Measurements from ENCODE around the gene GSTT2. TPM values are rescaled to one million over a fixed set of nuclear protein-coding genes. Genes with fewer than 3 reads are reported as not detected.
A peak's percentile ranks its signal among the peaks of the same experiment; 100 is the strongest.
"Not testable (repeated sequence)": the region's sequence is repeated elsewhere in the genome, so short reads cannot be mapped to it uniquely, and the experiment has no call there.

The GSTT2 gene
- total and polyA plus RNA-seq, 2 experiments from 2014 or later = 0.44 TPM; not detected in 1

- ATAC-seq; H3K9me3 Mint-ChIP-seq; H2AFZ ChIP-seq; H3K4me1 ChIP-seq (ENCODE audit: insufficient read depth); H3K36me3 ChIP-seq (ENCODE audit: insufficient read depth); H3K27ac Mint-ChIP-seq; H4K20me1 ChIP-seq (replicated peaks; ENCODE audit: insufficient read depth); H3K9me2 ChIP-seq (ENCODE audit: insufficient read depth); H3K36me3 Mint-ChIP-seq (ENCODE audit: low read depth); H3K4me2 ChIP-seq; H3F3A ChIP-seq (replicated peaks; ENCODE audit: low read depth); DNase-seq (ENCODE audit: low spot score); H3K4me3 Mint-ChIP-seq; H3K79me2 ChIP-seq (replicated peaks; ENCODE audit: insufficient read depth); H3K27me3 ChIP-seq (ENCODE audit: insufficient read depth); H3K27me3 Mint-ChIP-seq (ENCODE audit: insufficient read depth, low read depth, poor library complexity); H3K4me3 ChIP-seq; H3K27ac ChIP-seq (ENCODE audit: low read depth): not testable (repeated sequence)
- peaks cover 30% of the 10 kb centered on the region for H3K4me1 Mint-ChIP-seq
- 0 out of 4 replicates have a peak, but pooled peaks of 1 of the 2 experiments have one; percentile 11 for TF ChIP-seq CTCF (conservative IDR thresholded peaks at IDR 0.05; ENCODE audit: low read depth in 2 of 2)
These were observed 27.0 kb upstream of the GSTT2 start for GRCh38 chr22:23952794-23953405.

DNA sequence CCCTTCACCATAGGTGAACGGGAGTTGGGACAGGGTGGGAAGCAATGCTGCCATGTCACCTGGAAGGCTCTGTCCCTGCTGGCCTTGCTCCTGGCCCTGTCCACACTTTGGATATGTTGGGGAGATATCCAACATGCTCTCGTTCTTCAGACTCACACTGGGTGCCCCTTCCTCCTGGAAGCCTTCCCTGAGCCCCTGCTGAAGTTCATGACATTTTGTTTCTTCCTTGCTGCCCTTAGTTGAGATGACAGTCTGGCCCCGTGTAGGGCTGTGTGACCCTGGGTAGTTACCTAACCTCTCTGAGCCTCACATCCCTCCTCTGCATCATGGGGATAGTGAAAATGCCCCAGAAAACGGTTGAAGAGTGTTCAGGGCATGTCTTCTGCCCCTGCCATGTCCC is 26.4 kb upstream of the GSTT2 start:
- H3K4me3 Mint-ChIP-seq; H3K4me1 ChIP-seq (ENCODE audit: insufficient read depth); ATAC-seq; DNase-seq (ENCODE audit: low spot score); H3K9me2 ChIP-seq (ENCODE audit: insufficient read depth); H3K27me3 Mint-ChIP-seq (ENCODE audit: insufficient read depth, low read depth, poor library complexity); H3K27ac ChIP-seq (ENCODE audit: low read depth); H3K4me2 ChIP-seq; H3K79me2 ChIP-seq (replicated peaks; ENCODE audit: insufficient read depth); H3F3A ChIP-seq (replicated peaks; ENCODE audit: low read depth); H3K36me3 Mint-ChIP-seq (ENCODE audit: low read depth); H3K27ac Mint-ChIP-seq; H3K9me3 Mint-ChIP-seq; H4K20me1 ChIP-seq (replicated peaks; ENCODE audit: insufficient read depth); H3K4me3 ChIP-seq; H3K36me3 ChIP-seq (ENCODE audit: insufficient read depth); H3K27me3 ChIP-seq (ENCODE audit: insufficient read depth); H2AFZ ChIP-seq: not testable (repeated sequence)
- peaks cover 30% of the 10 kb centered on the region for H3K4me1 Mint-ChIP-seq

DNA sequence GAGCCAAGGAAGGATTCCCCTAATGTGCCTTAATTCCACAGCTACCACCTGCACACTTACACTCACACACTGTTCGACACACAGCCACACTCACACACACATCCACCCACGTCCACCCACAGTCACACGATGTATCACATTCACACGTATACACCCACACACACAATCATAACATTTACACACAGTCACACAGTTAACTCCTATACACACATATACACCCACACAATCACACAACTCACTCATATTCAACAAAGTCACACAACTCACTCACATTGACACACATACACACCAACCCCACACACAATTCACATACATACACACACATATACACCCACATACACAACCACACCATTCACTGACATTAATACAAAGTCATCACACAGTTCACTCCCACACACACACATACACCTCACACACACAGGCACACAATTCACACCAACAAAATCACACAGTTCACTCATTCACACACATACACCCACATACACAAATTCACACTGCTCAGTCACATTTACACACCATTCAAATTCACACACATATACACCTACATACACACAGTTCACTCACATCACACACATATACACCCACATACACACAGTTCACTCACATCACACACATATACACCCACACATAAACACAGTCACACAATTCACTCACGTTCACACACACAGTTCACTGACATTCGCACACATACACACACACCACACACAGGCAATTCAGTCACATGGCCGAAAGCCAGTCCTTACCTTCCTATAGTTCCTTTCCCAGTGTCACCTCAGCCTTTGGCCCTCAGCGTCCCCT is 25.5 kb upstream of the GSTT2 start:
- DNase-seq (ENCODE audit: low spot score); ATAC-seq; H3K27me3 Mint-ChIP-seq (ENCODE audit: insufficient read depth, low read depth, poor library complexity); H3K36me3 ChIP-seq (ENCODE audit: insufficient read depth); H4K20me1 ChIP-seq (replicated peaks; ENCODE audit: insufficient read depth); H3K79me2 ChIP-seq (replicated peaks; ENCODE audit: insufficient read depth); H2AFZ ChIP-seq; H3K4me1 ChIP-seq (ENCODE audit: insufficient read depth); H3K27ac ChIP-seq (ENCODE audit: low read depth); H3K9me3 Mint-ChIP-seq; H3K4me3 ChIP-seq; H3F3A ChIP-seq (replicated peaks; ENCODE audit: low read depth); H3K27me3 ChIP-seq (ENCODE audit: insufficient read depth); H3K36me3 Mint-ChIP-seq (ENCODE audit: low read depth); H3K9me2 ChIP-seq (ENCODE audit: insufficient read depth): not testable (repeated sequence)
- peaks cover 30% of the 10 kb centered on the region for H3K4me1 Mint-ChIP-seq
- peak overlapping the region; percentile 23 for H3K27ac Mint-ChIP-seq
- H3K4me3 Mint-ChIP-seq = peak overlapping the region; percentile 0; the same call in 1 of the 3 replicates
- peak overlapping the region; percentile 73; the same call in 1 of the 2 replicates for H3K4me2 ChIP-seq

- H3K27me3 ChIP-seq (ENCODE audit: insufficient read depth); H3K4me3 ChIP-seq; H3K9me2 ChIP-seq (ENCODE audit: insufficient read depth); H3K27me3 Mint-ChIP-seq (ENCODE audit: insufficient read depth, low read depth, poor library complexity); H3K27ac ChIP-seq (ENCODE audit: low read depth); H3F3A ChIP-seq (replicated peaks; ENCODE audit: low read depth); H3K36me3 Mint-ChIP-seq (ENCODE audit: low read depth); H3K79me2 ChIP-seq (replicated peaks; ENCODE audit: insufficient read depth); H3K9me3 Mint-ChIP-seq; H4K20me1 ChIP-seq (replicated peaks; ENCODE audit: insufficient read depth); H3K4me1 ChIP-seq (ENCODE audit: insufficient read depth); H3K36me3 ChIP-seq (ENCODE audit: insufficient read depth); H2AFZ ChIP-seq: not testable (repeated sequence)
- Mint-ChIP-seq H3K27ac (peak overlapping the region; percentile 23), H3K4me1 (peaks cover 30% of the 10 kb centered on the region), H3K4me3 (peak overlapping the region; percentile 0; the same call in 1 of the 3 replicates)
- DNase-seq (ENCODE audit: low spot score) = peak; percentile 29
- peak; percentile 41 for ATAC-seq
- peak overlapping the region; percentile 73; the same call in 1 of the 2 replicates for H3K4me2 ChIP-seq
These were observed 25.0 kb upstream of the GSTT2 start for GRCh38 chr22:23954991-23955305.

- Histone ChIP-seq H3K4me3 (peak overlapping the region; percentile 31), H3K4me2 (peak overlapping the region; percentile 73), H3K27ac (ENCODE audit: low read depth) (peak overlapping the region; percentile 97)
- not testable (repeated sequence) for H2AFZ ChIP-seq; H3K9me2 ChIP-seq (ENCODE audit: insufficient read depth); H4K20me1 ChIP-seq (replicated peaks; ENCODE audit: insufficient read depth); H3K36me3 Mint-ChIP-seq (ENCODE audit: low read depth); H3K27me3 ChIP-seq (ENCODE audit: insufficient read depth); H3K27me3 Mint-ChIP-seq (ENCODE audit: insufficient read depth, low read depth, poor library complexity); H3K79me2 ChIP-seq (replicated peaks; ENCODE audit: insufficient read depth); H3K4me1 ChIP-seq (ENCODE audit: insufficient read depth); H3F3A ChIP-seq (replicated peaks; ENCODE audit: low read depth); DNase-seq (ENCODE audit: low spot score); H3K9me3 Mint-ChIP-seq; H3K36me3 ChIP-seq (ENCODE audit: insufficient read depth)
- H3K4me3 Mint-ChIP-seq = peak overlapping the region; percentile 60
- H3K4me1 Mint-ChIP-seq = peaks cover 30% of the 10 kb centered on the region
- peak; percentile 5 for ATAC-seq
- H3K27ac Mint-ChIP-seq = peak overlapping the region; percentile 98
These were observed 24.0 kb upstream of the GSTT2 start for GRCh38 chr22:23955886-23956285.

Data from GM23338 (cell line).